ENCODE measurements around the gene GAREM2.

GRCh38 chr2:26179446-26179913 is 6.6 kb downstream of the GAREM2 start:
- no peak for TF ChIP-seq CTCF (IDR thresholded peaks at IDR 0.05)
- TF ChIP-seq POLR2A (IDR thresholded peaks at IDR 0.05) = no peak
- no peak for TF ChIP-seq EP300 (IDR thresholded peaks at IDR 0.05)
- TF ChIP-seq POLR2AphosphoS5 (IDR thresholded peaks at IDR 0.05) = no peak
